Measurements from ENCODE around the gene PTAR1. TPM values are rescaled to one million over a fixed set of nuclear protein-coding genes. Genes with fewer than 3 reads are reported as not detected.

Gene PTAR1
- total RNA-seq, 1 donor from 2014 or later: 45.9 TPM

GRCh38 chr9:69740872-69741505 lies 18.8 kb downstream of the PTAR1 start:
- H3K27ac ChIP-seq (ENCODE audit: low read depth, low read length): no peak overlapping the region
- no peak overlapping the region for H3K9ac ChIP-seq (ENCODE audit: low read depth in 1 of 3, low read length in 3 of 3)
- no peak overlapping the region for H3K4me3 ChIP-seq (ENCODE audit: low read length in 3 of 3)
- no peaks in the 10 kb centered on the region for H3K9me3 ChIP-seq (ENCODE audit: control insufficient read depth in 3 of 3, low read length in 3 of 3)
- H3K27me3 ChIP-seq (ENCODE audit: control insufficient read depth in 3 of 3, insufficient read depth in 3 of 3, low read length in 3 of 3): no peaks in the 10 kb centered on the region
- H3K36me3 ChIP-seq (ENCODE audit: control insufficient read depth in 3 of 3, insufficient read depth in 3 of 3, low read length in 3 of 3): peaks cover 0 to 11% (median 8%) of the 10 kb centered on the region in 3 donors
- peaks cover 0 to 5% (median 0%) of the 10 kb centered on the region in 3 donors for H3K4me1 ChIP-seq (ENCODE audit: control insufficient read depth in 3 of 3, insufficient read depth in 3 of 3, low read length in 3 of 3)

- Histone ChIP-seq H3K9ac (ENCODE audit: low read depth in 1 of 3, low read length in 3 of 3) (no peak overlapping the region), H3K27me3 (ENCODE audit: control insufficient read depth in 3 of 3, insufficient read depth in 3 of 3, low read length in 3 of 3) (no peaks in the 10 kb centered on the region), H3K9me3 (ENCODE audit: control insufficient read depth in 3 of 3, low read length in 3 of 3) (no peaks in the 10 kb centered on the region), H3K36me3 (ENCODE audit: control insufficient read depth in 3 of 3, insufficient read depth in 3 of 3, low read length in 3 of 3) (peaks cover 27 to 47% (median 33%) of the 10 kb centered on the region in 3 donors), H3K4me3 (ENCODE audit: low read length in 3 of 3) (no peak overlapping the region), H3K4me1 (ENCODE audit: control insufficient read depth in 3 of 3, insufficient read depth in 3 of 3, low read length in 3 of 3) (no peaks in the 10 kb centered on the region), H3K27ac (ENCODE audit: low read depth, low read length) (no peak overlapping the region)
These were observed 28.5 kb downstream of the PTAR1 start for GRCh38 chr9:69731348-69731747.

- Histone ChIP-seq H3K36me3 (ENCODE audit: control insufficient read depth in 3 of 3, insufficient read depth in 3 of 3, low read length in 3 of 3) (peaks cover 7 to 30% (median 12%) of the 10 kb centered on the region in 3 donors), H3K9me3 (ENCODE audit: control insufficient read depth in 3 of 3, low read length in 3 of 3) (no peaks in the 10 kb centered on the region), H3K27me3 (ENCODE audit: control insufficient read depth in 3 of 3, insufficient read depth in 3 of 3, low read length in 3 of 3) (no peaks in the 10 kb centered on the region)
These were observed 39.8 kb downstream of the PTAR1 start for GRCh38 chr9:69719983-69720382.

GRCh38 chr9:69719367-69719766 lies 40.4 kb downstream of the PTAR1 start:
- Histone ChIP-seq H3K4me3 (ENCODE audit: low read length in 3 of 3) (no peak overlapping the region), H3K27me3 (ENCODE audit: control insufficient read depth in 3 of 3, insufficient read depth in 3 of 3, low read length in 3 of 3) (no peaks in the 10 kb centered on the region), H3K36me3 (ENCODE audit: control insufficient read depth in 3 of 3, insufficient read depth in 3 of 3, low read length in 3 of 3) (peaks cover 7 to 30% (median 12%) of the 10 kb centered on the region in 3 donors), H3K9me3 (ENCODE audit: control insufficient read depth in 3 of 3, low read length in 3 of 3) (no peaks in the 10 kb centered on the region), H3K27ac (ENCODE audit: low read depth, low read length) (no peak overlapping the region), H3K4me1 (ENCODE audit: control insufficient read depth in 3 of 3, insufficient read depth in 3 of 3, low read length in 3 of 3) (no peaks in the 10 kb centered on the region), H3K9ac (ENCODE audit: low read depth in 1 of 3, low read length in 3 of 3) (no peak overlapping the region)

More at GRCh38 chr9:69719983-69720382, 39.8 kb downstream of the PTAR1 start:
- H3K27ac ChIP-seq (ENCODE audit: low read depth, low read length): no peak overlapping the region
- H3K4me1 ChIP-seq (ENCODE audit: control insufficient read depth in 3 of 3, insufficient read depth in 3 of 3, low read length in 3 of 3): no peaks in the 10 kb centered on the region
- no peak overlapping the region for H3K4me3 ChIP-seq (ENCODE audit: low read length in 3 of 3)
- H3K9ac ChIP-seq (ENCODE audit: low read depth in 1 of 3, low read length in 3 of 3): no peak overlapping the region

- Histone ChIP-seq H3K4me1 (ENCODE audit: control insufficient read depth in 3 of 3, insufficient read depth in 3 of 3, low read length in 3 of 3) (no peaks in the 10 kb centered on the region), H3K27me3 (ENCODE audit: control insufficient read depth in 3 of 3, insufficient read depth in 3 of 3, low read length in 3 of 3) (no peaks in the 10 kb centered on the region), H3K36me3 (ENCODE audit: control insufficient read depth in 3 of 3, insufficient read depth in 3 of 3, low read length in 3 of 3) (peaks cover 7 to 30% (median 11%) of the 10 kb centered on the region in 3 donors), H3K9me3 (ENCODE audit: control insufficient read depth in 3 of 3, low read length in 3 of 3) (no peaks in the 10 kb centered on the region), H3K4me3 (ENCODE audit: low read length in 3 of 3) (no peak overlapping the region), H3K27ac (ENCODE audit: low read depth, low read length) (no peak overlapping the region), H3K9ac (ENCODE audit: low read depth in 1 of 3, low read length in 3 of 3) (no peak overlapping the region)
These were observed 41.6 kb downstream of the PTAR1 start for GRCh38 chr9:69718218-69718617.

GRCh38 chr9:69715825-69716224 lies 44.0 kb downstream of the PTAR1 start:
- H3K9ac ChIP-seq (ENCODE audit: low read depth in 1 of 3, low read length in 3 of 3): no peak overlapping the region
- H3K27ac ChIP-seq (ENCODE audit: low read depth, low read length): no peak overlapping the region
- no peaks in the 10 kb centered on the region for H3K9me3 ChIP-seq (ENCODE audit: control insufficient read depth in 3 of 3, low read length in 3 of 3)
- H3K27me3 ChIP-seq (ENCODE audit: control insufficient read depth in 3 of 3, insufficient read depth in 3 of 3, low read length in 3 of 3): no peaks in the 10 kb centered on the region
- H3K36me3 ChIP-seq (ENCODE audit: control insufficient read depth in 3 of 3, insufficient read depth in 3 of 3, low read length in 3 of 3): peaks cover 7 to 23% (median 10%) of the 10 kb centered on the region in 3 donors
- no peak overlapping the region for H3K4me3 ChIP-seq (ENCODE audit: low read length in 3 of 3)
- no peaks in the 10 kb centered on the region for H3K4me1 ChIP-seq (ENCODE audit: control insufficient read depth in 3 of 3, insufficient read depth in 3 of 3, low read length in 3 of 3)

- H3K4me3 ChIP-seq (ENCODE audit: low read length in 3 of 3): no peak overlapping the region
- no peaks in the 10 kb centered on the region for H3K4me1 ChIP-seq (ENCODE audit: control insufficient read depth in 3 of 3, insufficient read depth in 3 of 3, low read length in 3 of 3)
- H3K36me3 ChIP-seq (ENCODE audit: control insufficient read depth in 3 of 3, insufficient read depth in 3 of 3, low read length in 3 of 3): peaks cover 7 to 20% (median 10%) of the 10 kb centered on the region in 3 donors
- H3K27me3 ChIP-seq (ENCODE audit: control insufficient read depth in 3 of 3, insufficient read depth in 3 of 3, low read length in 3 of 3): no peaks in the 10 kb centered on the region
- no peak overlapping the region for H3K27ac ChIP-seq (ENCODE audit: low read depth, low read length)
- no peaks in the 10 kb centered on the region for H3K9me3 ChIP-seq (ENCODE audit: control insufficient read depth in 3 of 3, low read length in 3 of 3)
- no peak overlapping the region for H3K9ac ChIP-seq (ENCODE audit: low read depth in 1 of 3, low read length in 3 of 3)
These were observed 44.7 kb downstream of the PTAR1 start for GRCh38 chr9:69715096-69715495.

GRCh38 chr9:69697475-69697874 lies 62.3 kb downstream of the PTAR1 start:
- H3K9me3 ChIP-seq (ENCODE audit: control insufficient read depth in 3 of 3, low read length in 3 of 3): peaks cover 5 to 23% (median 7%) of the 10 kb centered on the region in 3 donors
- no peaks in the 10 kb centered on the region for H3K36me3 ChIP-seq (ENCODE audit: control insufficient read depth in 3 of 3, insufficient read depth in 3 of 3, low read length in 3 of 3)

GRCh38 chr9:69696802-69697201 lies 63.0 kb downstream of the PTAR1 start:
- no peaks in the 10 kb centered on the region for H3K27me3 ChIP-seq (ENCODE audit: control insufficient read depth in 3 of 3, insufficient read depth in 3 of 3, low read length in 3 of 3)
- H3K9ac ChIP-seq (ENCODE audit: low read depth in 1 of 3, low read length in 3 of 3): no peak overlapping the region
- peaks cover 5 to 22% (median 7%) of the 10 kb centered on the region in 3 donors for H3K9me3 ChIP-seq (ENCODE audit: control insufficient read depth in 3 of 3, low read length in 3 of 3)
- no peaks in the 10 kb centered on the region for H3K36me3 ChIP-seq (ENCODE audit: control insufficient read depth in 3 of 3, insufficient read depth in 3 of 3, low read length in 3 of 3)
- no peak overlapping the region for H3K27ac ChIP-seq (ENCODE audit: low read depth, low read length)
- H3K4me1 ChIP-seq (ENCODE audit: control insufficient read depth in 3 of 3, insufficient read depth in 3 of 3, low read length in 3 of 3): no peaks in the 10 kb centered on the region
- H3K4me3 ChIP-seq (ENCODE audit: low read length in 3 of 3): no peak overlapping the region

More at GRCh38 chr9:69697475-69697874, 62.3 kb downstream of the PTAR1 start:
- Histone ChIP-seq H3K9ac (ENCODE audit: low read depth in 1 of 3, low read length in 3 of 3) (no peak overlapping the region), H3K4me1 (ENCODE audit: control insufficient read depth in 3 of 3, insufficient read depth in 3 of 3, low read length in 3 of 3) (no peaks in the 10 kb centered on the region), H3K4me3 (ENCODE audit: low read length in 3 of 3) (no peak overlapping the region), H3K27ac (ENCODE audit: low read depth, low read length) (no peak overlapping the region), H3K27me3 (ENCODE audit: control insufficient read depth in 3 of 3, insufficient read depth in 3 of 3, low read length in 3 of 3) (no peaks in the 10 kb centered on the region)

- Histone ChIP-seq H3K4me1 (ENCODE audit: control insufficient read depth in 3 of 3, insufficient read depth in 3 of 3, low read length in 3 of 3) (no peaks in the 10 kb centered on the region), H3K4me3 (ENCODE audit: low read length in 3 of 3) (no peak overlapping the region), H3K36me3 (ENCODE audit: control insufficient read depth in 3 of 3, insufficient read depth in 3 of 3, low read length in 3 of 3) (no peaks in the 10 kb centered on the region), H3K9me3 (ENCODE audit: control insufficient read depth in 3 of 3, low read length in 3 of 3) (no peaks in the 10 kb centered on the region), H3K27ac (ENCODE audit: low read depth, low read length) (no peak overlapping the region), H3K9ac (ENCODE audit: low read depth in 1 of 3, low read length in 3 of 3) (no peak overlapping the region), H3K27me3 (ENCODE audit: control insufficient read depth in 3 of 3, insufficient read depth in 3 of 3, low read length in 3 of 3) (no peaks in the 10 kb centered on the region)
These were observed 69.7 kb downstream of the PTAR1 start for GRCh38 chr9:69689991-69690538.
